NCI-H1105 (cell line): ENCODE results near the gene KRTAP29-1.
"Not testable (repeated sequence)": the region's sequence is repeated elsewhere in the genome, so short reads cannot be mapped to it uniquely, and the experiment has no call there.

ENCODE experiments used
- DNase-seq: peaks from one replicate; lab custom pipeline; 2025; lab: John Stamatoyannopoulos, UW

KRTAP29-1 gene

DNA sequence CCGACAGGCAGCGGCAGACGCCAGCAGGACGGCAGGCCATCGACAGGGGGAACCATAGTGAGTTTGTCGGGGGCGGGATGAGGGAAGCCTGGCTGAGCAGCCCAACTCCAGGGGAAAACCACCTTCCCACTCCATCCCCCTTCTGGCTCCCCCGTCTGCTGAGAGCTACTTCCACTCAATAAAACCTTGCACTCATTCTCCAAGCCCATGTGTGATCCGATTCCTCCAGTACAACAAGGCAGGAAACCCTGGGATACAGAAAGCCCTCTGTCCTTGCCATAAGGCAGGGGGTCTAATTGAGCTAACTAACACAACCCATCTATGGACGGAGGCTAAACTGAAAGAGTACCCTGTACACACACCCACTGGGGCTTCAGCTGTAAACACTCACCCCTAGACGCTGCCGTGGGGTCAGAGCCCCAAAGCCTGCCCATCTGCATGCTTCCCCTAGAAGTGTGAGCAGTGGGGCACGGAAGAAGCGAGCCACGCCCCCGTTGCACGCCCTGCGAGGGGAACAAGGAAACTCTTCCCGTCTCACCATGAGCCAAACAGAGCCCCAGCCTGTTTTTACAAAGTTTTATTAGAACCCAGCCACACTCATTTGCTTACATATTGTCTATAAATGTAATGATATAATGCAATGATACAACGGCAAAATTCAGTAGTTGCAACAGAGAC lies 4.1 kb downstream of the KRTAP29-1 start:
- DNase-seq: no peak

GRCh38 chr17:41296846-41297245 lies 5.8 kb downstream of the KRTAP29-1 start:
- no peak for DNase-seq

DNA sequence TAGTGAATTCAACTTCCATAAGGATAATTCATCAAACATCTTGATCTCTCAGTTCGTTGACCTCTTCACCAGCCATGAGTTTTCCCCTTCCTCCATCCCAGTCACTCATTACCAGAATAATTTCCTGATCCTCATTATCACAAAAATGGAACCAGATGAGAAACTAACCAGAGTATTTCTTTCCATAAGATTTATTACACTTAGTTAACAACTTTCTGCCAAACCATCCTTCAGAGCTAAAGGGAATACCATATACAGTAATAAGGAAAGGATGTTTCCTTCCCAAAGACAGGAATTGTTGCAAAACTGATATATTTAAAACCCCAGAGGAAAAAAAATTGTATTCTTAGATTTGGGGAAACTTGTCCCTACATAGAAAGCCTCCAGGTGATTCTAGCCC lies 8.6 kb downstream of the KRTAP29-1 start:
- DNase-seq: no peak

GRCh38 chr17:41287050-41287449 lies 15.6 kb downstream of the KRTAP29-1 start:
- no peak for DNase-seq

DNA sequence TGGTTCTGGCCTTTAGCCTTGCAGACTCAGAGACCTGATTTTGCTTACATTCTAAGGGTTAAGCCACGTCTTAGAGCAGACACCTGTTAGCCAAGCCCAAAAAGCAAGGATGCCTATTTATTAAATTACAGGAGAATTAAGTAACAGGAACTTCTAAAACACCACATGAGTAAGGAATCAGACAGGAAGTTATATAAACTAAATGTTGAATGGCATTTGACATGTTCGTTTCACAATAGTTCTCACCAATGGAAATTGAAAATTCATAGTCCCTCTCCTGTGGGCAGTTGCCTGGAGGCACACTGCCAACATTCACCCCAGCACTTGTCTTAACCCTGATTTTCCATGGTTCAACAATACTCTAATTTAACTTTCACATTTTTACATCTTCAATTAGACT lies 18.1 kb downstream of the KRTAP29-1 start:
- no peak for DNase-seq

- no peak for DNase-seq
Observed at GRCh38 chr17:41284043-41284442, 18.6 kb downstream of the KRTAP29-1 start.

DNA sequence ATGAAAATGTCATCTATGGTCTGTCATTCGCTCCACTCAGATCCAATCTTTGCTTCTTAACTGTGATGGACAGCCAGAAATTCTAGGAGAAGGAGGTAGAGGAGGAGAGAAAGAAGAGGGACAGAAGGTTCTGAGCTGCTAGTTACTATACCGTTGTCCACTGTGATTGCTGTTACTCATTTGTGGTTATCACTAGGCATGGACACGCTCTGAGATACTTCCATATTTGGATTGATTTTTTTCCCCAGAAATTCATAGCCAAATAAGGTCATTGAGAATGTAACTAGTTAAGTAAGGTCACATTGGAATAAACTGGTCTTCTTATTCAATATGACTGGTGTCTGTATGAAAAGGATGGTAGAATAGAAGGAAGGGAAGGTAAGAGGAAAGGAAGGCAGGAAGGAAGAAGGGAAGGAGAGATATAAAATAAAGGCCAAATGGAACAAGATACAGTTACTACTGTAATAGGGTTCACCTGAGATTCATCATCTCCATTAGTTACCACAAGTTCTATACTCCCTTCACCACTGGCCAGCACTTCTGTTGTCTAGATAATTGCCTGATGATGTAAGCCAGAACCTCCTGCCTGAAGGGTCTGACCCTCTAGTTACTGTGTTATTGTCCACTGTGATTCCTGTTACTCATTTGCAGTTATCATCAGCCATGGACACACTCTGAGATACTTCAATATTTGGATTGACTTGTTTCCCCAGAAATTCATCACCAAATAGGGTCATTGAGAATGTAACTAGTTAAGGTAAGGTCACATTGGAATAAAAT lies 24.3 kb downstream of the KRTAP29-1 start:
- no peak for DNase-seq

- DNase-seq: not testable (repeated sequence)
Observed at GRCh38 chr17:41275648-41276190, 26.9 kb downstream of the KRTAP29-1 start, which contains the start of gene KRTAP9-7. Gene KRTAP9-7 (plus strand): TSS chr17:41275698. CDS start chr17:41275698, 0 bp downstream.

GRCh38 chr17:41271858-41272257 lies 30.8 kb downstream of the KRTAP29-1 start:
- no peak for DNase-seq

- not testable (repeated sequence) for DNase-seq
Observed at GRCh38 chr17:41271323-41271722, 31.3 kb downstream of the KRTAP29-1 start.

- DNase-seq: no peak
Observed at GRCh38 chr17:41267711-41268110, 34.9 kb downstream of the KRTAP29-1 start.

DNA sequence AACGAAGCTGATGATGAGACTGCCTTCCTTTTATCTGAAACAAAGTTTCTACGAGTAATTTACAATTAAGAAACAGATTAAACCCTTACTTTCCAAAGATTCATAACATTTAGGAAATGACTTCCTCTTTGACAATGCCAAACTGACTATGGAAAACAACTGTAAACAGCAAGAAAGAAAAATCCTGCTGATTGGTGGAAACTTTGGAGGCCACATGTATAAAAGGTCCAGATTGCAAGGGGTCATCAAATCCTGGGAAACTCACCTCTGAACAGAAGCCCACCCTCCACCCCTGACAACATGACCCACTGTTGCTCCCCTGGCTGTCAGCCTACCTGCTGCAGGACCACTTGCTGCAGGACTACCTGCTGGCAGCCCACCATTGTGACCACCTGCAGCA lies 37.6 kb downstream of the KRTAP29-1 start, which contains the start of gene KRTAP9-6:
KRTAP9-6 (plus strand) TSS at position 301 of the 400 bp plus-strand sequence; CDS start at position 301, 0 bp downstream.
- DNase-seq: no peak

GRCh38 chr17:41264599-41264998 lies 38.1 kb downstream of the KRTAP29-1 start:
- no peak for DNase-seq

DNA sequence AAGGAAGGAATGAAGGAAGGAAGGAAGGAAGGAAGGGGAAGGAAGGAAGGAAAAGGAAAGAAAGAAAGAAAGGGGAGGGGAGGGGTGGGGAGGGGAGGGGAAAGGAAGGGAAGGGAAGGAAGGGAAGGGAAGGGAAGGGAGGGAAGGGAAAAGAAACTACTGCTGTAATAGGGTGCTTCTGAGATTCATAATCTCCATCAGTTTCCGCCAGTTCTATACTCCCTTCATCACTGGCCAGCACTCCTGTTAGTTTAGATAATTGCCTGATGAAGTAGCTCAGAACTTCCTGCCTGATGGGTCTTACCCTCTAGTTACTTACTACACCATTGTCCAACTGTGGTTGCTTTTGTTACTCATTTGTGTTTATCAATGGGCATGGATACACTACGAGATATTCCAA lies 39.4 kb downstream of the KRTAP29-1 start:
- DNase-seq: no peak

DNA sequence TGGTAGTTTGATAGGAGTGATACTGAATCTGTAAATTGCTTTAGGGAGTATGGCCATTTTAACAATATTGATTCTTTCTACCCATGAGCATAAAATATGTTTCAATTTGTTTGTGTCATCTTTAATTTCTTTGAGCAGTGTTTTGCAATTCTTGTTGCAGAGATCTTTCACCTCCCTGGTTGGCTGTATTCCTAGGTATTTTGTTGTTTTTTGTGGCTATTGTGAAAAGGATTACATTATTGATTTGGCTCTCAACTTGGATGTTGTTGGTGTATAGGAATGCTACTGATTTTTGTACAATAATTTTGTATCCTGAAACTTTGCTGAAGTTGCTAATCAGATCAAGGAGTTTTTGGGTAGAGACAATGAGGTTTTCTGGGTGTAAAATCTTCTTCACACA lies 44.2 kb downstream of the KRTAP29-1 start:
- no peak for DNase-seq

DNA sequence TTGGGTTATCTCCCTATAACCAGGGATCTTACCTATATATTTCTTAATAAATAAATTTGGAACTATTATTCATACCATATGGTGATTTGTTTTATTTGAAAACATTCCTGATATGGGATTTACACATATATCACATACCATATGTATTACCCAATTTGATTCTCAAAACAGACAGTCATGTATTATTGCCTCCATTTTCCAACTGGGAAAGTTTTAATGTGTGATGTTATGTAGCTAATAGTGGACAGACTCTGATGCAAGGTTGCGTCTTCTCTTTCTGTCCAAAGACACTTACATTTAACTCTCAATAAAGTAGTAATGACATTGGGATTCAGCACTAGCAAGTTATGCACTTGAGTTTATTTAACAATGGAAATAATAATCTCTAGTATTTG lies 46.4 kb downstream of the KRTAP29-1 start:
- DNase-seq: no peak

GRCh38 chr17:41255381-41256290 lies 47.0 kb downstream of the KRTAP29-1 start, which contains the start of gene KRTAP9-9:
Gene KRTAP9-9 (plus strand): TSS chr17:41255384.
- DNase-seq: not testable (repeated sequence)

DNA sequence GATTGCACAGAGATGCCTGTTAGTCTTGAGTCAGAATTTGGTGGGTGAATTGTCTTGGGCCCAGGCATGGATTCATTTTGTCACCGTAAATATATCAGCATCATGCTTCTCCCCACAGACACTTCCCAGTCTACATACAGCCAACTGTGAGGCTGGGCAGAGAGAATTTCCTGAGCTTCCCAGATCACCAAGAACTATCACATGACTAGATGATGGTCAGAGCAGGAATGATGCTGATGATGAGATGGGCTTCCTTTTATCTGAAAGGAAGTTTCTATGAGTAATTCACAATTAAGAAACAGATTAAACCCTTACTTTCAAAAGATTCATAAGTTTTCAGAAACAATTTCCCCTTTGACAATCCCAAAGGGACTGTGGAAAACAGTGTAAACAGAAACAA lies 47.8 kb downstream of the KRTAP29-1 start:
- no peak for DNase-seq
